GM21360 (cell line): ENCODE results near the gene ACTL7B.
"Not testable (repeated sequence)": the region's sequence is repeated elsewhere in the genome, so short reads cannot be mapped to it uniquely, and the experiment has no call there.

ENCODE experiments used
- ATAC-seq: cut with Tn5 transposase; IDR thresholded peaks from one replicate; pipeline ENCODE4 v1.9.1; 2021; ENCODE audit warnings: mild to moderate bottlenecking, moderate library complexity; ENCODE audit not compliant: unreplicated experiment

ACTL7B gene

GRCh38 chr9:108845947-108846346 lies 9.8 kb downstream of the ACTL7B start:
- ATAC-seq, result no peak

GRCh38 chr9:108845507-108845906 lies 10.3 kb downstream of the ACTL7B start:
- no peak for ATAC-seq

- no peak for ATAC-seq
Measured at GRCh38 chr9:108844856-108845255, 10.9 kb downstream of the ACTL7B start.

- ATAC-seq, result no peak
Measured at GRCh38 chr9:108844391-108844790, 11.4 kb downstream of the ACTL7B start.

GRCh38 chr9:108842610-108843295 lies 13.0 kb downstream of the ACTL7B start:
- no peak for ATAC-seq

GRCh38 chr9:108839561-108839960 lies 16.2 kb downstream of the ACTL7B start:
- not testable (repeated sequence) for ATAC-seq

DNA sequence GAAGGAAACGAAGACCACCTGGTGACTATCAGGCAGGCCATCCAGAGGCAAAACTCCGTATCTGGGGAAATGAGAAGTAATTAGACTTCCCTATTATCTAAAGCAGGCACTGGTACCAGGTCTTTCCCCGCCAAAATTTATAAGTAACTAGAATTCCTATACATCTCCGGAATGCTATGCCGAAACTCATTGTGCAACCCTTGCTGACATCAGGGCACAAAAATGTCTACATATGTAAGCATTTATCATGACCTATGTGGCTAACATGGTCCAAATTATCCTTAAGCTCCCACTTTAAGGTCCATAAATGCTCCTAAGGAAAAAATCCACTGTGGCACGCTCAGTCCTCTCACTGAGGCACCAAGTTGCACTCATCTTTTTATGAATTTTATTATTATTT lies 17.8 kb downstream of the ACTL7B start:
- ATAC-seq, result no peak

- no peak for ATAC-seq
Measured at GRCh38 chr9:108837530-108837929, 18.3 kb downstream of the ACTL7B start.

DNA sequence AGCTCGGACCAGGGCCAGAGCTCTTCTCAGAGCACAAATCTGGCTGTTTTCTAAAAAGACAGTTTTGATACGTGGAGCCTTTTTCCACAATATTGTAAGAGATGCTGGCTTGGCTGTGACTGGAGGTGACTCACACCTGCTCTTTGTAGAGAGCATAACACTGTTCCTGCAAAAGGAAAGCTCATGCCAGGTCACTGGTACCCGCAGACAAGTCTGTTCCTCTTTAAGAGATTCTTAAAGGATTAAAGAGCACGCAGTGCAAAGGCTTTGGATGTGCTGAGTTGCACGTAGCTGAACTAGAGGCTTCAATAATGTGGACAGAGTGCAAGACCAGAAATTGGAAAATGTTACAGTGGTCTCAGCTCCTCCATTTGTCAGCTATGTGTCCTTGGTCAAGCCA lies 19.0 kb downstream of the ACTL7B start:
- no peak for ATAC-seq

GRCh38 chr9:108836319-108836718 lies 19.5 kb downstream of the ACTL7B start:
- no peak for ATAC-seq

- no peak for ATAC-seq
Measured at GRCh38 chr9:108835831-108836230, 20.0 kb downstream of the ACTL7B start.

DNA sequence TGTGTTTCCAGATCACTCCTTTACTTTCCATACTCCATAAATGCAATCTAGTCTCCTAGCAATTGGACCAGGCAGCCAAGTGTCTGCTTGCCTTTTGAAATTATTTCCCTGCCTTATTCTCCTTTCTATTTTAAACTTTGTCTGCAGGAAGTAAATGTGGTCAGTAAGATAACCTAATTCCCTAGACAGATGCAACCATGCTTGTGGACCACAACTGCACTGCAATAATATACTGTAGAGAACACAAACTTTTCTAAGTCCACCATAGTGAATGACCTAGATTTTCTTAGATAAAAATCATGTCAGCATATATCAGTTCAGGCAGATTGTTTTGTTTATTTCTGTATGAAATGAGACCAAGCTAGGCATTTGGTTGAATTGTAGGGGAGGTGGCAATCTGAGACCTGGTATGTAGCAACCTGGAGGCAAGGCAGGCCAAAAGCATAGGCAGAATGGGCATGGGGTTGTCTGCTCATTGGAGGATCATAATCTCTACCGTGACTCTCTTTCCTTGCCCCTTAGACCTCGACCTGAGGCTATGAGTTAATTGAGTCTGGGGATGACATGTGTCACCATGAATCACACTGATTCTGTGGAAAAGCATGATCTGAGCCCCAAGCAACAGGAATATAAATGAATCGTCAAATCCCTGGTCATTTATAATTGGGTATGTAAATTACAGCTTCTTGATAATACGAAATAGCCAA lies 20.7 kb downstream of the ACTL7B start:
- no peak for ATAC-seq

- ATAC-seq, result no peak
Measured at GRCh38 chr9:108832179-108832500, 23.6 kb downstream of the ACTL7B start.

- no peak for ATAC-seq
Measured at GRCh38 chr9:108831496-108832178, 24.1 kb downstream of the ACTL7B start.

DNA sequence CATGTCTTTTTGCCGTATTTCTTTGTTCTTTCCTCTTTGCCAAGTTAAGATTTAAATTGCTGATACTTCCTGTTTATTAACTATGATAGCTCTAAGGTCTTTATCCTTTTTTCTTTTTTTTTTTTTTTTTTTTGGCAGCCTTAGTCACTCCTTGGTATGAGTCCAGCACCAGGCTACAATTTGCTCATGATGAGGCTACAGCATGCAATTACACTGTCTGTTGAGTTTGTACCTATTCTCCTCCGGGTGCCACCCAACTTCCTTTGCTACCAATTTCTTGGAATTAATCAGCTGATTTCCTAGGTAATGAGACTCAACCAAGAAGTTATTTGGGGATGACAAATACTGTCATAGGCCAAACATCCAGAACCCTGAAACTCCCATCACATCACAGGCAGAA lies 25.5 kb downstream of the ACTL7B start:
- no peak for ATAC-seq

DNA sequence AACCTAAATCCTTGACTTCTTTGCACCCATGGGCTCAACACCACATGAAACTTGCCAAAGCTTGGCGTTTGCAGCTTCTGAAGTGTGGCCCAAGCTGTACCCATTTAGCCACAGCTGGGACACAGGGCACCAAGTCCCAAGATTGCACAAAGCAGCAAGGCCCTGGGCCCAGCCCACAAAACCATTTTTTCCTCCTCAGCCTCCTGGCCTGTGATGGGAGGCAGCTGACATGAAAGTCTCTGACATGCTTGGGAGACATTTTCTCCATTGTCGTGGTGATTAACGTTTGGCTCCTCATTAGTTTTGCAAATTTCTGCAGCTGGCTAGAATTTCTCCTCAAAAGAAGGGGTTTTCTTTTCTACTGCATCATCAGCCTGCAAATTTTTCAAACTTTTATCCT lies 32.0 kb downstream of the ACTL7B start:
- no peak for ATAC-seq

GRCh38 chr9:108816037-108816436 lies 39.7 kb downstream of the ACTL7B start:
- no peak for ATAC-seq

GRCh38 chr9:108815156-108815555 lies 40.6 kb downstream of the ACTL7B start:
- ATAC-seq, result no peak

- ATAC-seq, result no peak
Measured at GRCh38 chr9:108813951-108814601, 41.7 kb downstream of the ACTL7B start.

GRCh38 chr9:108812396-108813025 lies 43.3 kb downstream of the ACTL7B start:
- ATAC-seq, result no peak

DNA sequence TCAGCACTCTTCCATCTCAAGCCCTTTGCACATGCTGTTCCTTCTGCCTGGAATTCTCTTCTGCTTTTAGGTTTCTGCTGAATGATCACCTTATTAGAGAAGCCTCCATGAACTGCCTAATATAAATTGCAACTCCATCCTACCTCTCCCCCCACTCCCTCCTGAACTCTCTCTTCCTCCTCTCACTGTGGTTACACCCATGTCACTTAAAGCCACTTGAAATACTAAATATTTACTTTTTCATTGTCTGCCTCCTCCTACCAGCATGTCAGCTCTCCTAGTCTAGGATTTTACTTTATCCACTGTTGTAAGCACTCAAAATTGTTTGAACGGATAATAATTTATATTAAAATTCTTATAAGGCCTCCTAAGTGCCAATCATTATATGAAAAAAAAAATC lies 43.8 kb downstream of the ACTL7B start:
- ATAC-seq, result no peak
